Measurements from ENCODE around the gene AQP6.

Gene AQP6

GRCh38 chr12:49942921-49943624 lies 29.7 kb upstream of the AQP6 start:
- no peak for DNase-seq (ENCODE audit: insufficient read length, low spot score)
- no peak for FAIRE-seq

- DNase-seq (ENCODE audit: insufficient read length, low spot score) = no peak
- FAIRE-seq = no peak
Measured at GRCh38 chr12:49943625-49943960, 29.2 kb upstream of the AQP6 start.

- no peak for DNase-seq (ENCODE audit: insufficient read length, low spot score)
- FAIRE-seq = no peak
Measured at GRCh38 chr12:49944046-49944445, 28.7 kb upstream of the AQP6 start.

GRCh38 chr12:49944718-49945117 lies 28.0 kb upstream of the AQP6 start:
- no peak for DNase-seq (ENCODE audit: insufficient read length, low spot score)
- no peak for FAIRE-seq

- DNase-seq (ENCODE audit: insufficient read length, low spot score) (peak; percentile 89), FAIRE-seq (peak; percentile 80)
Measured at GRCh38 chr12:49945394-49946080, 27.2 kb upstream of the AQP6 start.

- FAIRE-seq (no peak), DNase-seq (ENCODE audit: insufficient read length, low spot score) (no peak)
Measured at GRCh38 chr12:49946086-49946485, 26.7 kb upstream of the AQP6 start.

- FAIRE-seq = no peak
Measured at GRCh38 chr12:49946497-49946896, 26.2 kb upstream of the AQP6 start.

GRCh38 chr12:49947593-49948226 lies 25.0 kb upstream of the AQP6 start:
- FAIRE-seq (no peak), DNase-seq (ENCODE audit: insufficient read length, low spot score) (no peak)

More at GRCh38 chr12:49946497-49946896, 26.2 kb upstream of the AQP6 start:
- DNase-seq (ENCODE audit: insufficient read length, low spot score) = no peak

- no peak for DNase-seq (ENCODE audit: insufficient read length, low spot score)
- FAIRE-seq = no peak
Measured at GRCh38 chr12:49948866-49949845, 23.6 kb upstream of the AQP6 start.

- FAIRE-seq (no peak), DNase-seq (ENCODE audit: insufficient read length, low spot score) (no peak)
Measured at GRCh38 chr12:49949866-49950265, 22.9 kb upstream of the AQP6 start.

GRCh38 chr12:49950273-49951251 lies 22.2 kb upstream of the AQP6 start, which contains the start of gene AQP2:
Gene AQP2 (plus strand): TSS chr12:49950737. CDS start chr12:49950831, 94 bp downstream.
- FAIRE-seq (no peak), DNase-seq (ENCODE audit: insufficient read length, low spot score) (no peak)

- DNase-seq (ENCODE audit: insufficient read length, low spot score) (no peak), FAIRE-seq (no peak)
Measured at GRCh38 chr12:49951411-49952240, 21.1 kb upstream of the AQP6 start.

GRCh38 chr12:49952391-49953055 lies 20.2 kb upstream of the AQP6 start:
- DNase-seq (ENCODE audit: insufficient read length, low spot score) (no peak), FAIRE-seq (no peak)

- no peak for FAIRE-seq
Measured at GRCh38 chr12:49953151-49953550, 19.6 kb upstream of the AQP6 start.

GRCh38 chr12:49953961-49954846 lies 18.5 kb upstream of the AQP6 start:
- FAIRE-seq = peak; percentile 28

More at GRCh38 chr12:49953151-49953550, 19.6 kb upstream of the AQP6 start:
- DNase-seq (ENCODE audit: insufficient read length, low spot score) = no peak

GRCh38 chr12:49954863-49955830 lies 17.6 kb upstream of the AQP6 start:
- FAIRE-seq (no peak), DNase-seq (ENCODE audit: insufficient read length, low spot score) (no peak)

More at GRCh38 chr12:49953961-49954846, 18.5 kb upstream of the AQP6 start:
- DNase-seq (ENCODE audit: insufficient read length, low spot score) = no peak
